Neural cell (in vitro differentiated cells): Measurements from ENCODE around the gene SLC25A39. TPM values are rescaled to one million over a fixed set of nuclear protein-coding genes. Genes with fewer than 3 reads are reported as not detected.

Source experiments
- H2AFZ ChIP-seq: fragments of 200-600, 300-800 bp; sonication (generic), shearing (Covaris generic); 2 replicates; pipeline ENCODE4 v1.6.0; 2014; ENCODE audit warnings: low read depth, mild to moderate bottlenecking, antibody characterized with exemption, low read length, moderate library complexity
- H3F3A ChIP-seq: fragments of 200-600 bp; shearing (Covaris generic); 2 replicates; pipeline ENCODE4 v1.6.1; 2016; ENCODE audit warnings: mild to moderate bottlenecking, moderate library complexity, mixed read lengths, antibody characterized with exemption, low read length; ENCODE audit not compliant: insufficient read depth, poor library complexity, severe bottlenecking
- H3K27ac ChIP-seq: fragments of 200-600, 300-800 bp; sonication (generic), shearing (Covaris generic); 2 replicates; pipeline ENCODE4 v1.5.1; 2014; ENCODE audit warnings: mild to moderate bottlenecking, low read length, moderate library complexity
- H3K27me3 ChIP-seq: fragments of 300-800, 200-600 bp; sonication (generic), shearing (Covaris generic); 2 replicates; pipeline ENCODE4 v1.6.0; 2014; ENCODE audit warnings: mild to moderate bottlenecking, low read depth, low read length, moderate library complexity; ENCODE audit not compliant: insufficient read depth
- H3K36me3 ChIP-seq: fragments of 300-800, 200-600 bp; sonication (generic), shearing (Covaris generic); 2 replicates; pipeline ENCODE4 v1.5.1; 2014; ENCODE audit warnings: mild to moderate bottlenecking, antibody characterized with exemption, low read length, moderate library complexity; ENCODE audit not compliant: insufficient read depth
- H3K4me2 ChIP-seq: fragments of 300-800, 200-600 bp; sonication (generic), shearing (Covaris generic); 2 replicates; pipeline ENCODE4 v1.6.0; 2014; ENCODE audit warnings: mild to moderate bottlenecking, low read length
- H3K4me3 ChIP-seq: fragments of 300-800, 200-600 bp; sonication (generic), shearing (Covaris generic); 2 replicates; pipeline ENCODE4 v1.5.1; 2014; ENCODE audit warnings: mild to moderate bottlenecking, low read length, moderate library complexity
- H3K79me2 ChIP-seq: fragments of 200-600 bp; shearing (Covaris generic); replicated peaks from 2 replicates; pipeline ENCODE4 v1.6.0; 2014; ENCODE audit warnings: mild to moderate bottlenecking, low read length, moderate library complexity; ENCODE audit not compliant: insufficient read depth
- H3K9ac ChIP-seq: fragments of 300-800, 200-600 bp; sonication (generic), shearing (Covaris generic); 2 replicates; pipeline ENCODE4 v1.6.1; 2016; ENCODE audit warnings: mild to moderate bottlenecking, low read length, mixed read lengths
- H3K9me2 ChIP-seq: fragments of 200-600 bp; shearing (Covaris generic); 2 replicates; pipeline ENCODE4 v1.6.1; 2016; ENCODE audit warnings: mild to moderate bottlenecking, low read length, mixed read lengths; ENCODE audit not compliant: insufficient read depth
- H3K9me3 ChIP-seq: fragments of 200-600, 300-800 bp; sonication (generic), shearing (Covaris generic); 2 replicates; pipeline ENCODE4 v1.6.1; 2016; ENCODE audit warnings: mild to moderate bottlenecking, mixed run types, low read length, moderate library complexity, mixed read lengths
- H4K20me1 ChIP-seq: fragments of 200-600 bp; shearing (Covaris generic); 2 replicates; pipeline ENCODE4 v1.6.1; 2016; ENCODE audit warnings: mild to moderate bottlenecking, mixed run types; ENCODE audit not compliant: insufficient read depth
- EP300 ChIP-seq: fragments of 450-650 bp; conservative IDR thresholded peaks from 2 replicates; pipeline ENCODE4 v1.6.1; 2014; ENCODE audit warnings: antibody characterized with exemption, mild to moderate bottlenecking, moderate library complexity; ENCODE audit not compliant: poor library complexity, severe bottlenecking
- EZH2 ChIP-seq: fragments of 200-600, 300-800 bp; shearing (Covaris generic), sonication (generic); IDR thresholded peaks from 2 replicates; pipeline ENCODE4 v1.6.1; 2014; ENCODE audit warnings: antibody characterized with exemption, low read length, borderline replicate concordance, mild to moderate bottlenecking; ENCODE audit not compliant: insufficient read depth, poor library complexity, severe bottlenecking
- RAD21 ChIP-seq: fragments of 450-650 bp; conservative IDR thresholded peaks from 2 replicates; pipeline ENCODE4 v1.6.1; 2014; ENCODE audit warnings: antibody characterized with exemption, mild to moderate bottlenecking, moderate library complexity
- SMC3 ChIP-seq: fragments of 450-650 bp; conservative IDR thresholded peaks from 2 replicates; pipeline ENCODE4 v1.6.1; 2014; ENCODE audit warnings: antibody characterized with exemption, mild to moderate bottlenecking, moderate library complexity; ENCODE audit not compliant: poor library complexity
- polyA plus RNA-seq: library from polyadenylated mRNA; depleted of rRNA; stranded (reverse); fragments of >200 nt; gene quantifications from 2 replicates; pipeline ENCODE4 v1.2.3, GENCODE V29; 2014
- TF ChIP-seq, protein P1 (sequence below): fragments of 450-650 bp; IDR thresholded peaks from 2 replicates; pipeline ENCODE4 v1.5.1; 2014; ENCODE audit warnings: antibody characterized with exemption, mild to moderate bottlenecking, moderate library complexity; ENCODE audit not compliant: poor library complexity, severe bottlenecking
- TF ChIP-seq, protein P2 (sequence below): IDR thresholded peaks from 2 replicates; pipeline ENCODE4 v1.6.1; 2012; ENCODE audit warnings: borderline replicate concordance

Gene SLC25A39
- polyA plus RNA-seq, 1 donor from 2014 or later = 73.4 TPM

DNA sequence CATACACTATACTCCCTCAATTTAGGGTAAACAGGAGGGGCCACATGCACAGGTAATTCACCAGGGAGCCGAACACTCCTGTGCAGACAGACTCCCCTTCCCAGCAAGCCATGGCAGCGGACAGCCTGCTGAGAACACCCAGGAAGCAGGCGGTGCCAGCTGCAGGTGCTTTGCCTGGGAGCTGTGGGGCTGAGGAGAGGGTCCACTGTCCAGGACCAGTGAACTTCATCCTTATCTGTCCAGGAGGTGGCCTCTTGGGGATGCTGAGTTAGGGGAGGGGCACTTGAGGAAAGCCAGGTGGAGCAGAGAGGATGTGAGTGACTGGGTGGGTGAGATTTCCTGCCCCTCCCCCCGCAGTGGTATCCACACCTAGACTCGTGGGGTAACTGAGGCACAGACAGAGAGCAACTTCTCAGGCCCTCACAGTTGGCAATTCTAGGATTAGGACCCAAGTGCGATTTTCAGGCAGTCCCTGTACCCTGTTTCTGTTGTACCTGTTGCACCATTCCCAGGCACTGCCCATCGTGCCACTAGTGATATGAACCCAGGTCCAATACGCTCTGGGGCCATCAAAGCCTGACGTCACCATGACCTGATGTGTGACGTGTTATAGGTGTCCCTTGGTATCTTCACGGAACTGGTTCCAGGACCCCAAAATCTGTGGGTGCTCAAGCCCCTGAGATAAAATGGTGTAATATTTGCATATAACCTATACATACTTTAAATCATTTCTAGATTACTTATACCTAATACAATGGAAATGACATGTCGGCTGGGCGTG is 21.6 kb upstream of the SLC25A39 start:
- Histone ChIP-seq H2AFZ (no peak overlapping the region), H3K27ac (no peak overlapping the region), H4K20me1 (no peaks in the 10 kb centered on the region), H3K9me3 (no peaks in the 10 kb centered on the region), H3K79me2 (no peaks in the 10 kb centered on the region), H3K9ac (peak overlapping the region; percentile 67), H3K36me3 (no peaks in the 10 kb centered on the region), H3K4me2 (peak overlapping the region; percentile 82), H3K4me3 (peak overlapping the region; percentile 85), H3K9me2 (no peaks in the 10 kb centered on the region), H3F3A (no peaks in the 10 kb centered on the region), H3K27me3 (no peaks in the 10 kb centered on the region)
- TF ChIP-seq, protein P1, sequence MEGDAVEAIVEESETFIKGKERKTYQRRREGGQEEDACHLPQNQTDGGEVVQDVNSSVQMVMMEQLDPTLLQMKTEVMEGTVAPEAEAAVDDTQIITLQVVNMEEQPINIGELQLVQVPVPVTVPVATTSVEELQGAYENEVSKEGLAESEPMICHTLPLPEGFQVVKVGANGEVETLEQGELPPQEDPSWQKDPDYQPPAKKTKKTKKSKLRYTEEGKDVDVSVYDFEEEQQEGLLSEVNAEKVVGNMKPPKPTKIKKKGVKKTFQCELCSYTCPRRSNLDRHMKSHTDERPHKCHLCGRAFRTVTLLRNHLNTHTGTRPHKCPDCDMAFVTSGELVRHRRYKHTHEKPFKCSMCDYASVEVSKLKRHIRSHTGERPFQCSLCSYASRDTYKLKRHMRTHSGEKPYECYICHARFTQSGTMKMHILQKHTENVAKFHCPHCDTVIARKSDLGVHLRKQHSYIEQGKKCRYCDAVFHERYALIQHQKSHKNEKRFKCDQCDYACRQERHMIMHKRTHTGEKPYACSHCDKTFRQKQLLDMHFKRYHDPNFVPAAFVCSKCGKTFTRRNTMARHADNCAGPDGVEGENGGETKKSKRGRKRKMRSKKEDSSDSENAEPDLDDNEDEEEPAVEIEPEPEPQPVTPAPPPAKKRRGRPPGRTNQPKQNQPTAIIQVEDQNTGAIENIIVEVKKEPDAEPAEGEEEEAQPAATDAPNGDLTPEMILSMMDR = peak; percentile 26
- peak; percentile 10 for TF ChIP-seq SMC3
- TF ChIP-seq, protein P2, sequence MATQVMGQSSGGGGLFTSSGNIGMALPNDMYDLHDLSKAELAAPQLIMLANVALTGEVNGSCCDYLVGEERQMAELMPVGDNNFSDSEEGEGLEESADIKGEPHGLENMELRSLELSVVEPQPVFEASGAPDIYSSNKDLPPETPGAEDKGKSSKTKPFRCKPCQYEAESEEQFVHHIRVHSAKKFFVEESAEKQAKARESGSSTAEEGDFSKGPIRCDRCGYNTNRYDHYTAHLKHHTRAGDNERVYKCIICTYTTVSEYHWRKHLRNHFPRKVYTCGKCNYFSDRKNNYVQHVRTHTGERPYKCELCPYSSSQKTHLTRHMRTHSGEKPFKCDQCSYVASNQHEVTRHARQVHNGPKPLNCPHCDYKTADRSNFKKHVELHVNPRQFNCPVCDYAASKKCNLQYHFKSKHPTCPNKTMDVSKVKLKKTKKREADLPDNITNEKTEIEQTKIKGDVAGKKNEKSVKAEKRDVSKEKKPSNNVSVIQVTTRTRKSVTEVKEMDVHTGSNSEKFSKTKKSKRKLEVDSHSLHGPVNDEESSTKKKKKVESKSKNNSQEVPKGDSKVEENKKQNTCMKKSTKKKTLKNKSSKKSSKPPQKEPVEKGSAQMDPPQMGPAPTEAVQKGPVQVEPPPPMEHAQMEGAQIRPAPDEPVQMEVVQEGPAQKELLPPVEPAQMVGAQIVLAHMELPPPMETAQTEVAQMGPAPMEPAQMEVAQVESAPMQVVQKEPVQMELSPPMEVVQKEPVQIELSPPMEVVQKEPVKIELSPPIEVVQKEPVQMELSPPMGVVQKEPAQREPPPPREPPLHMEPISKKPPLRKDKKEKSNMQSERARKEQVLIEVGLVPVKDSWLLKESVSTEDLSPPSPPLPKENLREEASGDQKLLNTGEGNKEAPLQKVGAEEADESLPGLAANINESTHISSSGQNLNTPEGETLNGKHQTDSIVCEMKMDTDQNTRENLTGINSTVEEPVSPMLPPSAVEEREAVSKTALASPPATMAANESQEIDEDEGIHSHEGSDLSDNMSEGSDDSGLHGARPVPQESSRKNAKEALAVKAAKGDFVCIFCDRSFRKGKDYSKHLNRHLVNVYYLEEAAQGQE = no peak

DNA sequence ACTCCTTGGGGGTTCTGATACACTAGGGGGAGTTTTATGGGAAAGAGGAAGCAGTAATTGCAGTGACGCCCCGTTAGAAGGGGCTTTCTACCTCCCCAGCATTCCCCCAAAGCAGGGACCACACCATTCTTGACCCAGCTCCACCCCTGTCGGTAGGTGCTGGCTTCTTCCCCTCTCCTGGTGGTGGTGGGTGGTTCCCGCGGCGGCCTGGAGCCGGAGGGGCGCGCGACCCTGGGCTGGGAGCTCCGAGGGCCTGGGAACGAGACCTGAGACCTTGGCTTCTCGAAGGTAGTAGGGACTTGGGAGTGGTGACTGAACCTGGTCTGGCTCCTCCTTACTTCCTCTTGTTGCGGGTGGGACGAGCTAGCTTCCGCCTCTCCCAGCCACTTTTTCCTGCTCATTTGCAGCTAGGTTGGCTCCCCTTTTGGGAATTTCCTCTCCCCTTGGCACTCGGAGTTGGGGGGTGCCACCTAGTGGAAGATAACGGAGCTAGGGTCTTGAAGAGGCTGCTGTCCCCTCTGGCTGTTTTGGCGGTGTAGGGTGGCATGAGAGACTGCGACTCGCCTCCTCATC is 20.9 kb upstream of the SLC25A39 start:
- H3K79me2 ChIP-seq = no peaks in the 10 kb centered on the region
- H3K4me3 ChIP-seq = peak overlapping the region; percentile 85
- no peaks in the 10 kb centered on the region for H4K20me1 ChIP-seq
- no peaks in the 10 kb centered on the region for H3K9me2 ChIP-seq
- H3F3A ChIP-seq = no peaks in the 10 kb centered on the region
- peak overlapping the region; percentile 38 for H3K27ac ChIP-seq
- H3K9me3 ChIP-seq = no peaks in the 10 kb centered on the region
- H3K4me2 ChIP-seq = peak overlapping the region; percentile 82
- TF ChIP-seq, protein P1 = peak; percentile 82
- TF ChIP-seq EZH2 (no peak), RAD21 (peak; percentile 75), SMC3 (peak; percentile 75), EP300 (no peak)
- peak overlapping the region; percentile 61 for H2AFZ ChIP-seq
- no peaks in the 10 kb centered on the region for H3K27me3 ChIP-seq
- peak overlapping the region; percentile 67 for H3K9ac ChIP-seq
- no peaks in the 10 kb centered on the region for H3K36me3 ChIP-seq
